GM12878 (cell line): ENCODE data around the gene ANHX. TPM values are rescaled to one million over a fixed set of nuclear protein-coding genes. Genes with fewer than 3 reads are reported as not detected.

Source experiments
- ATAC-seq: fragments of 200-7000 bp; cut with Tn5 transposase; 3 replicates; pipeline ENCODE4 v1.9.1; 2020; ENCODE audit warnings: mild to moderate bottlenecking, moderate library complexity
- BruUV-seq: library from RNA; stranded (reverse); fragments of 400-500 nt; replicated peaks from 2 replicates; lab custom pipeline; 2021; lab: Mats Ljungman, UMichigan
- CTCF ChIA-PET: fragments of 300-600 bp; sonication (Branson Sonifier 250); formaldehyde crosslinking; extraction: SDS; loops from one replicate; lab custom pipeline; 2021; ENCODE audit warnings: inconsistent platforms; lab: Yijun Ruan, JAX
- POLR2A ChIA-PET: fragments of 350-600 bp; formaldehyde crosslinking; extraction: SDS; loops from one replicate; lab custom pipeline; 2021; ENCODE audit warnings: inconsistent platforms; lab: Charles Lee
- RAD21 ChIA-PET: fragments of 300-600 bp; sonication (Branson Sonifier 250); formaldehyde crosslinking; loops from one replicate; lab custom pipeline; 2023; ENCODE audit warnings: antibody characterized with exemption; ENCODE audit not compliant: unreplicated experiment; lab: Charles Lee
- SMC1A ChIA-PET: fragments of 300-600 bp; sonication (Branson Sonifier 250); formaldehyde crosslinking; loops from one replicate; lab custom pipeline; 2023; ENCODE audit not compliant: unreplicated experiment, uncharacterized antibody; lab: Charles Lee
- DNase-seq: peaks from one replicate; pipeline ENCODE4 v3.0.0-alpha.2; 2011; ENCODE audit warnings: low read depth, low spot score
- FAIRE-seq: peaks from 3 replicates; lab custom pipeline; 2011; peaks lifted over from hg19 to GRCh38; lab: Jason Lieb, UNC
- H2AFZ ChIP-seq: 2 replicates; pipeline ENCODE4 v1.6.0; 2011; ENCODE audit warnings: low read depth, low read length, control low read depth; ENCODE audit not compliant: control insufficient read depth
- H3K27ac ChIP-seq: 2 replicates; pipeline ENCODE4 v1.5.1; 2011; ENCODE audit warnings: control low read depth; ENCODE audit not compliant: control insufficient read depth, insufficient read depth
- H3K27me3 ChIP-seq, 2 experiments: replicated peaks in 1 of 2; 2 replicates each; pipeline versions ENCODE4 v1.6.0 to v1.6.1; 2011; ENCODE audit warnings: low read length in 1 of 2; ENCODE audit not compliant: control insufficient read depth in 2 of 2, insufficient read depth in 2 of 2
- H3K36me3 ChIP-seq, 2 experiments: 2 replicates each; pipeline ENCODE4 v1.5.1; 2011; ENCODE audit warnings: low read length in 1 of 2; ENCODE audit not compliant: control insufficient read depth in 2 of 2, insufficient read depth in 2 of 2
- H3K4me1 ChIP-seq: 2 replicates; pipeline ENCODE4 v1.6.1; 2011; ENCODE audit warnings: mild to moderate bottlenecking, low read length, moderate library complexity, mixed read lengths; ENCODE audit not compliant: control insufficient read depth, insufficient read depth
- H3K4me2 ChIP-seq: 2 replicates; pipeline ENCODE4 v1.6.0; 2011; ENCODE audit warnings: control low read depth; ENCODE audit not compliant: control insufficient read depth, insufficient read depth
- H3K4me3 ChIP-seq: fragments of 200-600 bp; sonication (generic); 2 replicates; pipeline ENCODE4 v1.5.1; 2016
- H3K79me2 ChIP-seq: 2 replicates; pipeline ENCODE4 v1.6.0; 2011; ENCODE audit warnings: low read length; ENCODE audit not compliant: control insufficient read depth, insufficient read depth
- H3K9ac ChIP-seq: 2 replicates; pipeline ENCODE4 v1.8.0; 2011; ENCODE audit warnings: low read length, control low read depth, mixed read lengths; ENCODE audit not compliant: control insufficient read depth, insufficient read depth
- H3K9me3 ChIP-seq: replicated peaks from 3 replicates; pipeline ENCODE4 v1.5.1; 2011; ENCODE audit warnings: mild to moderate bottlenecking, low read length; ENCODE audit not compliant: control insufficient read depth, insufficient read depth
- H4K20me1 ChIP-seq: 2 replicates; pipeline ENCODE4 v1.6.0; 2011; ENCODE audit not compliant: control insufficient read depth, insufficient read depth
- ASH2L ChIP-seq: fragments of 300-600, 200-600 bp; sonication (generic); IDR thresholded peaks from 2 replicates; pipeline ENCODE4 v1.6.1; 2017; ENCODE audit warnings: low read depth, mild to moderate bottlenecking, borderline replicate concordance
- CHD1 ChIP-seq: IDR thresholded peaks from 2 replicates; pipeline ENCODE4 v1.6.1; 2012; ENCODE audit warnings: low read depth, low read length, improper control_type of control experiment
- FOXK2 ChIP-seq: fragments of 450-650 bp; IDR thresholded peaks from 2 replicates; pipeline ENCODE4 v1.6.1; 2017; ENCODE audit warnings: mild to moderate bottlenecking, moderate library complexity
- GABPA ChIP-seq: IDR thresholded peaks from 2 replicates; pipeline ENCODE4 v1.6.1; 2014; ENCODE audit warnings: antibody characterized with exemption, low read depth, mild to moderate bottlenecking, inconsistent platforms
- IRF4 ChIP-seq: IDR thresholded peaks from 2 replicates; pipeline ENCODE4 v1.6.1; 2011; ENCODE audit warnings: low read depth, low read length
- JUNB ChIP-seq: IDR thresholded peaks from 2 replicates; pipeline ENCODE4 v1.6.1; 2016; ENCODE audit warnings: antibody characterized with exemption, mild to moderate bottlenecking
- JUND ChIP-seq: IDR thresholded peaks from 2 replicates; pipeline ENCODE4 v1.6.1; 2012; ENCODE audit warnings: low read depth, mild to moderate bottlenecking, low read length, improper control_type of control experiment, moderate library complexity
- MEF2A ChIP-seq: IDR thresholded peaks from 2 replicates; pipeline ENCODE4 v1.6.1; 2011; ENCODE audit warnings: low read depth, mild to moderate bottlenecking, low read length, moderate library complexity; ENCODE audit not compliant: insufficient read depth
- POLR2AphosphoS2 ChIP-seq: IDR thresholded peaks from 2 replicates; pipeline ENCODE4 v1.6.1; 2011; ENCODE audit warnings: low read depth, mild to moderate bottlenecking, low read length, improper control_type of control experiment, moderate library complexity
- POU2F2 ChIP-seq: IDR thresholded peaks from 3 replicates; pipeline ENCODE4 v1.6.1; 2011; ENCODE audit warnings: low read depth, mild to moderate bottlenecking, low read length, borderline replicate concordance
- RELA ChIP-seq: fragments of 450-650 bp; IDR thresholded peaks from 2 replicates; pipeline ENCODE4 v1.8.0; 2014; ENCODE audit warnings: borderline replicate concordance; ENCODE audit not compliant: partially characterized antibody
- SIN3A ChIP-seq: IDR thresholded peaks from 2 replicates; pipeline ENCODE4 v1.6.1; 2012; ENCODE audit warnings: low read depth, low read length, improper control_type of control experiment
- SMARCA5 ChIP-seq: fragments of 450-650 bp; IDR thresholded peaks from 2 replicates; pipeline ENCODE4 v1.6.1; 2017; ENCODE audit warnings: mild to moderate bottlenecking
- SPI1 ChIP-seq: IDR thresholded peaks from 2 replicates; pipeline ENCODE4 v1.6.1; 2011; ENCODE audit warnings: low read depth, mild to moderate bottlenecking, low read length, moderate library complexity, borderline replicate concordance; ENCODE audit not compliant: insufficient read depth
- TBL1XR1 ChIP-seq: IDR thresholded peaks from 2 replicates; pipeline ENCODE4 v1.6.1; 2012; ENCODE audit warnings: low read depth, low read length, improper control_type of control experiment
- TCF3 ChIP-seq: IDR thresholded peaks from 2 replicates; pipeline ENCODE4 v1.6.1; 2012; ENCODE audit warnings: low read depth, mild to moderate bottlenecking, low read length, borderline replicate concordance; ENCODE audit not compliant: insufficient read depth
- WGBS: methylation state at CpG from one replicate; pipeline ENCODE4 v1.1.6; 2016; ENCODE audit warnings: low lambda C conversion rate; ENCODE audit not compliant: insufficient replicate concordance, insufficient coverage; ENCODE audit errors: missing lambda C conversion rate; 5-methylcytosine and 5-hydroxymethylcytosine counted together
- in situ Hi-C: fragments of 300-500 bp; cut with MboI; formaldehyde crosslinking; loops from 9 replicates; pipeline ENCODE4 v1.14.3; 2018; ENCODE audit warnings: mixed read lengths
- intact Hi-C: fragments of 100-400 bp; cut with micrococcal nuclease; formaldehyde crosslinking; loops from one replicate; pipeline ENCODE4 v1.14.2; 2022; ENCODE audit not compliant: unreplicated experiment
- polyA plus RNA-seq, 11 experiments: library from polyadenylated mRNA; depleted of rRNA in 4 of 11; unstranded in 6 of 11; stranded (reverse) in 5 of 11; fragments of >200 nt; fragmentation: Nextera tagmentation in 4 of 11; fragmentation: Illumina TruSeq in 1 of 11; extraction: Ambion mirVana in 4 of 11; extraction: Trizol in 1 of 11; gene quantifications; 1 replicate in 1 of 11; 2 replicates in 10 of 11; pipeline versions ENCODE4 v1.2.1 to v1.2.3, GENCODE V29; 2011 to 2016; ENCODE audit warnings: inconsistent platforms in 2 of 11, missing spikeins in 2 of 11, low read depth in 1 of 11
- total RNA-seq, 4 experiments: library from RNA; depleted of rRNA in 3 of 4; stranded (reverse); fragments of >200 nt in 3 of 4; fragmentation: Illumina TruSeq in 1 of 4; extraction: Trizol in 1 of 4; gene quantifications; 2 replicates each; pipeline versions ENCODE4 v1.2.1 to v1.2.3, GENCODE V29; 2013 to 2021
- TF ChIP-seq, protein P1 (sequence below): fragments of 450-650 bp; IDR thresholded peaks from 2 replicates; pipeline ENCODE4 v1.6.1; 2017; ENCODE audit warnings: mild to moderate bottlenecking, moderate library complexity
- TF ChIP-seq, protein P2 (sequence below): IDR thresholded peaks from 2 replicates; pipeline ENCODE4 v1.6.1; 2012; ENCODE audit warnings: low read depth, low read length, improper control_type of control experiment

ANHX gene
- total and polyA plus RNA-seq, 10 of the 15 experiments (the other 5 are each of a cell fraction or from before 2014, with no cell fraction given): not detected

DNA sequence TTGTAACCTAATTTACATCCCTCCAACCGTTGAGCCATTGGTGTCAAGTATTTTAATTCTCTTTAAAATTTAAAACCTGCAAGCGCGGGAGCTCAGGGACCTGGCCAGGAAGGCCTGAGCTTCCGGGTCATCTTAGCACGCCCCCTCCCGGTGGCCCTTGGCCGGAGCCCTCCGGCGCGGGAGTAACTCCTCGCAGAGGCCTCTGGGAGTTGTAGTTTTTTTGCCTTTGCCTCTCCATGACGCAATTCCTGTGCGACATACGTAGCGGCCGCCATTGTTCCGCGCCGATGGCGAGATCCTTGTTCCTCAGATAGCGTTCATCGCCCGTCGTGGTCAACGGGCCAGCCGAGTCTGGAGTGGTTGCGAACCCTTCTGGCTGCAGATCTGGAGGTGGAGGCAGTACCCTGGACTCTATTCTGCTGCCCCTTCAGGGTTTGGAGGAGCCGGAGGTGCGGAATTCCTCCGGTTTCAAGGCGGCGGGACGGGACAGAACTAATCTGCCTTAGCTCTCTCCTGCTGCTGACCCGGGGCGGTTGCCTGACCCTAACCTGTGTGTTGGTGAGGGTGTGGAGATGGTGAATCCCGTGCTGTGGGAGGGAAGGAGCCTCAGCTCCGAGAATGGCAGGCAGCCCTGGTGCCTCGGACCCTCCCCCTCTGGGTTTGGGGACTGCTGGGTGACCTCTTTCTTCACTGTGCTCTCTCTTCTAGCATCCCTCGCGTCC is 54.3 kb downstream of the ANHX start, which contains the start of gene ZNF268:
Gene ZNF268 (plus strand): TSS at position 258 of the 722 bp plus-strand sequence. CDS start 503 bp downstream, outside the sequence.
- Histone ChIP-seq H4K20me1 (no peaks in the 10 kb centered on the region), H3K4me2 (peak within 1 kb of the TSS; percentile 64), H3K36me3 (peaks cover 2 to 11% of the 10 kb centered on the region in 2 experiments; a peak in 2 of 4 replicates), H3K79me2 (peaks cover 5% of the 10 kb centered on the region), H3K27ac (peak within 1 kb of the TSS; percentile 80), H3K4me3 (peak within 1 kb of the TSS; percentile 88), H3K4me1 (no peaks in the 10 kb centered on the region), H3K27me3 (no peaks in the 10 kb centered on the region), H3K9ac (peak within 1 kb of the TSS; percentile 86), H3K9me3 (peaks cover 16% of the 10 kb centered on the region), H2AFZ (peak within 1 kb of the TSS; percentile 97)
- ChIA-PET CTCF (interaction anchor here (0.6 to 1.7 kb wide), 10 partner anchors 10 to 423 kb away, joined by 3 to 12 read pairs (median 3); partner anchors contain the start of genes ZNF140 and ZNF26), POLR2A (interaction anchor here (0.8 to 2.0 kb wide), 3 partner anchors 100 to 225 kb away, joined by 4 to 9 read pairs (median 6); partner anchors contain the start of genes ZNF140, ZNF26 and ZNF605), SMC1A (interaction anchor here (1.4 to 2.1 kb wide), 3 partner anchors 101 to 195 kb away, joined by 3 to 12 read pairs (median 6); partner anchors contain the start of genes ZNF140 and ZNF26), RAD21 (interaction anchor here (1.3 to 2.3 kb wide), 2 partner anchors 101 to 195 kb away, joined by 4 to 7 read pairs; partner anchors contain the start of genes ZNF140 and ZNF26)
- peak; percentile 56 for FAIRE-seq
- intact Hi-C loops (loop anchor here (1.0 kb wide), 2 partner anchors 101 to 144 kb away; partner anchors contain the start of genes ZNF140 and ZNF84), in situ Hi-C loops (no loop called here)
- WGBS: 5% methylated on average over 38 of the region's 40 CpGs
- peak; percentile 98 for ATAC-seq
- BruUV-seq: TSS peak; percentile 73
- peak; percentile 61 for DNase-seq
- TF ChIP-seq SIN3A (peak; percentile 82; the same call in 1 of the 2 replicates), JUND (no peak), IRF4 (0 out of 2 replicates have a peak, but pooled peaks have one; percentile 10), ASH2L (peak; percentile 85; the same call in 1 of the 2 replicates), SPI1 (peak; percentile 32; the same call in 1 of the 2 replicates), CHD1 (no peak), SMARCA5 (0 out of 2 replicates have a peak, but pooled peaks have one; percentile 53), POLR2AphosphoS2 (0 out of 2 replicates have a peak, but pooled peaks have one; percentile 62), FOXK2 (peak; percentile 41; the same call in 1 of the 2 replicates), TBL1XR1 (peak; percentile 41; the same call in 1 of the 2 replicates), MEF2A (0 out of 2 replicates have a peak, but pooled peaks have one; percentile 29), JUNB (no peak), POU2F2 (peak; percentile 32; the same call in 1 of the 3 replicates), RELA (peak; percentile 43), TCF3 (no peak), GABPA (peak; percentile 92)
- TF ChIP-seq, protein P1, sequence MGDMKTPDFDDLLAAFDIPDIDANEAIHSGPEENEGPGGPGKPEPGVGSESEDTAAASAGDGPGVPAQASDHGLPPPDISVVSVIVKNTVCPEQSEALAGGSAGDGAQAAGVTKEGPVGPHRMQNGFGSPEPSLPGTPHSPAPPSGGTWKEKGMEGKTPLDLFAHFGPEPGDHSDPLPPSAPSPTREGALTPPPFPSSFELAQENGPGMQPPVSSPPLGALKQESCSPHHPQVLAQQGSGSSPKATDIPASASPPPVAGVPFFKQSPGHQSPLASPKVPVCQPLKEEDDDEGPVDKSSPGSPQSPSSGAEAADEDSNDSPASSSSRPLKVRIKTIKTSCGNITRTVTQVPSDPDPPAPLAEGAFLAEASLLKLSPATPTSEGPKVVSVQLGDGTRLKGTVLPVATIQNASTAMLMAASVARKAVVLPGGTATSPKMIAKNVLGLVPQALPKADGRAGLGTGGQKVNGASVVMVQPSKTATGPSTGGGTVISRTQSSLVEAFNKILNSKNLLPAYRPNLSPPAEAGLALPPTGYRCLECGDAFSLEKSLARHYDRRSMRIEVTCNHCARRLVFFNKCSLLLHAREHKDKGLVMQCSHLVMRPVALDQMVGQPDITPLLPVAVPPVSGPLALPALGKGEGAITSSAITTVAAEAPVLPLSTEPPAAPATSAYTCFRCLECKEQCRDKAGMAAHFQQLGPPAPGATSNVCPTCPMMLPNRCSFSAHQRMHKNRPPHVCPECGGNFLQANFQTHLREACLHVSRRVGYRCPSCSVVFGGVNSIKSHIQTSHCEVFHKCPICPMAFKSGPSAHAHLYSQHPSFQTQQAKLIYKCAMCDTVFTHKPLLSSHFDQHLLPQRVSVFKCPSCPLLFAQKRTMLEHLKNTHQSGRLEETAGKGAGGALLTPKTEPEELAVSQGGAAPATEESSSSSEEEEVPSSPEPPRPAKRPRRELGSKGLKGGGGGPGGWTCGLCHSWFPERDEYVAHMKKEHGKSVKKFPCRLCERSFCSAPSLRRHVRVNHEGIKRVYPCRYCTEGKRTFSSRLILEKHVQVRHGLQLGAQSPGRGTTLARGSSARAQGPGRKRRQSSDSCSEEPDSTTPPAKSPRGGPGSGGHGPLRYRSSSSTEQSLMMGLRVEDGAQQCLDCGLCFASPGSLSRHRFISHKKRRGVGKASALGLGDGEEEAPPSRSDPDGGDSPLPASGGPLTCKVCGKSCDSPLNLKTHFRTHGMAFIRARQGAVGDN: peak; percentile 61; the same call in 1 of the 2 replicates
- TF ChIP-seq, protein P2, sequence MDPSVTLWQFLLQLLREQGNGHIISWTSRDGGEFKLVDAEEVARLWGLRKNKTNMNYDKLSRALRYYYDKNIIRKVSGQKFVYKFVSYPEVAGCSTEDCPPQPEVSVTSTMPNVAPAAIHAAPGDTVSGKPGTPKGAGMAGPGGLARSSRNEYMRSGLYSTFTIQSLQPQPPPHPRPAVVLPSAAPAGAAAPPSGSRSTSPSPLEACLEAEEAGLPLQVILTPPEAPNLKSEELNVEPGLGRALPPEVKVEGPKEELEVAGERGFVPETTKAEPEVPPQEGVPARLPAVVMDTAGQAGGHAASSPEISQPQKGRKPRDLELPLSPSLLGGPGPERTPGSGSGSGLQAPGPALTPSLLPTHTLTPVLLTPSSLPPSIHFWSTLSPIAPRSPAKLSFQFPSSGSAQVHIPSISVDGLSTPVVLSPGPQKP: peak; percentile 89
